CD4-positive, alpha-beta T cell treated with Interleukin-4 for 1 hour (primary cell): Measurements from ENCODE around the gene LOXHD1.

Source experiments
- DNase-seq, 2 donors: peaks; one replicate each; pipeline ENCODE4 v3.0.0-alpha.2; 2020 to 2022

LOXHD1 gene

GRCh38 chr18:46657115-46657955 lies at the start of gene LOXHD1:
TSS of gene LOXHD1 (minus strand) at chr18:46657220. CDS start at chr18:46657033, 187 bp downstream.
- no peak for DNase-seq

GRCh38 chr18:46705521-46705920 lies 48.5 kb upstream of the LOXHD1 start:
- DNase-seq, result no peak

GRCh38 chr18:46704816-46705215 lies 47.8 kb upstream of the LOXHD1 start:
- no peak for DNase-seq

GRCh38 chr18:46704189-46704588 lies 47.2 kb upstream of the LOXHD1 start:
- DNase-seq, result no peak

GRCh38 chr18:46702471-46702870 lies 45.5 kb upstream of the LOXHD1 start:
- DNase-seq, result no peak

GRCh38 chr18:46700066-46700824 lies 43.2 kb upstream of the LOXHD1 start:
- no peak for DNase-seq

- DNase-seq, result no peak
Observed at GRCh38 chr18:46696702-46697101, 39.7 kb upstream of the LOXHD1 start.

- DNase-seq, result no peak
Observed at GRCh38 chr18:46696268-46696667, 39.2 kb upstream of the LOXHD1 start.

GRCh38 chr18:46693996-46694395 lies 37.0 kb upstream of the LOXHD1 start:
- no peak for DNase-seq

GRCh38 chr18:46688853-46689525 lies 32.0 kb upstream of the LOXHD1 start:
- DNase-seq, result no peak

- no peak for DNase-seq
Observed at GRCh38 chr18:46686186-46686585, 29.2 kb upstream of the LOXHD1 start.

- no peak for DNase-seq
Observed at GRCh38 chr18:46683252-46683651, 26.2 kb upstream of the LOXHD1 start.

- DNase-seq, result no peak
Observed at GRCh38 chr18:46680784-46681695, 24.0 kb upstream of the LOXHD1 start.

- DNase-seq, result no peak
Observed at GRCh38 chr18:46679846-46680598, 23.0 kb upstream of the LOXHD1 start.

- DNase-seq, result no peak
Observed at GRCh38 chr18:46678785-46679399, 21.9 kb upstream of the LOXHD1 start.

- no peak for DNase-seq
Observed at GRCh38 chr18:46678041-46678440, 21.0 kb upstream of the LOXHD1 start.

- no peak for DNase-seq
Observed at GRCh38 chr18:46677611-46678010, 20.6 kb upstream of the LOXHD1 start.

- DNase-seq, result no peak
Observed at GRCh38 chr18:46676182-46676835, 19.3 kb upstream of the LOXHD1 start.

- no peak for DNase-seq
Observed at GRCh38 chr18:46675112-46675511, 18.1 kb upstream of the LOXHD1 start.
